HepG2 (cell line): ENCODE results near the gene ZDHHC14.

Experiments
- JUNB ChIP-seq: sonication (generic); formaldehyde crosslinking; IDR thresholded peaks from 2 replicates; pipeline ENCODE4 v1.8.0; 2022; ENCODE audit warnings: missing genetic modification reagents, mild to moderate bottlenecking, borderline replicate concordance
- KDM5A ChIP-seq: fragments of 200-600 bp; sonication (generic); IDR thresholded peaks from 2 replicates; pipeline ENCODE4 v1.7.0; 2018; ENCODE audit warnings: antibody characterized with exemption, mild to moderate bottlenecking, low read length, borderline replicate concordance
- MLLT10 ChIP-seq: sonication (generic); formaldehyde crosslinking; IDR thresholded peaks from 2 replicates; pipeline ENCODE4 v1.4.0; 2020; ENCODE audit warnings: missing genetic modification reagents
- NCOR1 ChIP-seq: fragments of 200-600 bp; sonication (generic); IDR thresholded peaks from 2 replicates; pipeline ENCODE4 v1.7.0; 2017; ENCODE audit warnings: antibody characterized with exemption, low read length, borderline replicate concordance
- TF ChIP-seq, protein P1 (sequence below): sonication (generic); formaldehyde crosslinking; IDR thresholded peaks from 2 replicates; pipeline ENCODE4 v1.5.0; 2020; ENCODE audit warnings: mild to moderate bottlenecking, missing genetic modification reagents, moderate library complexity
- TF ChIP-seq, protein P2 (sequence below): sonication (generic); formaldehyde crosslinking; IDR thresholded peaks from 2 replicates; pipeline ENCODE4 v1.4.0; 2020; ENCODE audit warnings: missing genetic modification reagents, borderline replicate concordance
- TF ChIP-seq, protein P3 (sequence below): sonication (generic); formaldehyde crosslinking; IDR thresholded peaks from 2 replicates; pipeline ENCODE4 v1.5.0; 2020; ENCODE audit warnings: mild to moderate bottlenecking, missing genetic modification reagents
- TF ChIP-seq, protein P4 (sequence below), 2 experiments: sonication (generic) in 1 of 2; formaldehyde crosslinking in 1 of 2; IDR thresholded peaks; 2 replicates each; pipeline versions ENCODE4 v1.5.1 to v1.6.1; 2011 to 2020; ENCODE audit warnings: borderline replicate concordance in 1 of 2, low read depth in 1 of 2, low read length in 1 of 2, mild to moderate bottlenecking in 1 of 2, missing genetic modification reagents in 1 of 2, moderate library complexity in 1 of 2
- TF ChIP-seq, protein P5 (sequence below): sonication (generic); formaldehyde crosslinking; IDR thresholded peaks from 2 replicates; pipeline ENCODE4 v1.5.1; 2020; ENCODE audit warnings: mild to moderate bottlenecking, missing genetic modification reagents, moderate library complexity

DNA sequence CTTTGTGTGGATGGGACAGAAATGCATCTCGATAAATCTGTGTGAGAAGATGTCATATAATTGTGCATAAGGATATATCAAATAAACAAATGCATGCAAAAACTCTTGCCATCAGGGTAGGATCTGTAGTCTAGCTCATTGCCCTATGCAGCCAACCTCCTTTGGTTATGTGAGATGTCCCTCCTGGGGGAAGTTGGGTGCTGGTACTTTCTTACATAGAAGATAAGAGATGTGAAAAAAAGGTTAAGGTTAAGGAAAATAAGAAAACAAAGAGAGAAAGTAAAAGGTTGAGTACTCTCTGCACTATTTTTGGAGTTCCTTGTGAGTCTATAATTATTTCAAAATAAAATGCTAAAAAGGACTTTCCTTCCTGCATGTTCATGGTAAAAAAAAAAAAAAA, 30.4 kb downstream of the ZDHHC14 start:
- TF ChIP-seq KDM5A (no peak), MLLT10 (no peak), JUNB (no peak), NCOR1 (no peak)
- TF ChIP-seq, protein P1, sequence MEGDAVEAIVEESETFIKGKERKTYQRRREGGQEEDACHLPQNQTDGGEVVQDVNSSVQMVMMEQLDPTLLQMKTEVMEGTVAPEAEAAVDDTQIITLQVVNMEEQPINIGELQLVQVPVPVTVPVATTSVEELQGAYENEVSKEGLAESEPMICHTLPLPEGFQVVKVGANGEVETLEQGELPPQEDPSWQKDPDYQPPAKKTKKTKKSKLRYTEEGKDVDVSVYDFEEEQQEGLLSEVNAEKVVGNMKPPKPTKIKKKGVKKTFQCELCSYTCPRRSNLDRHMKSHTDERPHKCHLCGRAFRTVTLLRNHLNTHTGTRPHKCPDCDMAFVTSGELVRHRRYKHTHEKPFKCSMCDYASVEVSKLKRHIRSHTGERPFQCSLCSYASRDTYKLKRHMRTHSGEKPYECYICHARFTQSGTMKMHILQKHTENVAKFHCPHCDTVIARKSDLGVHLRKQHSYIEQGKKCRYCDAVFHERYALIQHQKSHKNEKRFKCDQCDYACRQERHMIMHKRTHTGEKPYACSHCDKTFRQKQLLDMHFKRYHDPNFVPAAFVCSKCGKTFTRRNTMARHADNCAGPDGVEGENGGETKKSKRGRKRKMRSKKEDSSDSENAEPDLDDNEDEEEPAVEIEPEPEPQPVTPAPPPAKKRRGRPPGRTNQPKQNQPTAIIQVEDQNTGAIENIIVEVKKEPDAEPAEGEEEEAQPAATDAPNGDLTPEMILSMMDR, result no peak
- TF ChIP-seq, protein P2, sequence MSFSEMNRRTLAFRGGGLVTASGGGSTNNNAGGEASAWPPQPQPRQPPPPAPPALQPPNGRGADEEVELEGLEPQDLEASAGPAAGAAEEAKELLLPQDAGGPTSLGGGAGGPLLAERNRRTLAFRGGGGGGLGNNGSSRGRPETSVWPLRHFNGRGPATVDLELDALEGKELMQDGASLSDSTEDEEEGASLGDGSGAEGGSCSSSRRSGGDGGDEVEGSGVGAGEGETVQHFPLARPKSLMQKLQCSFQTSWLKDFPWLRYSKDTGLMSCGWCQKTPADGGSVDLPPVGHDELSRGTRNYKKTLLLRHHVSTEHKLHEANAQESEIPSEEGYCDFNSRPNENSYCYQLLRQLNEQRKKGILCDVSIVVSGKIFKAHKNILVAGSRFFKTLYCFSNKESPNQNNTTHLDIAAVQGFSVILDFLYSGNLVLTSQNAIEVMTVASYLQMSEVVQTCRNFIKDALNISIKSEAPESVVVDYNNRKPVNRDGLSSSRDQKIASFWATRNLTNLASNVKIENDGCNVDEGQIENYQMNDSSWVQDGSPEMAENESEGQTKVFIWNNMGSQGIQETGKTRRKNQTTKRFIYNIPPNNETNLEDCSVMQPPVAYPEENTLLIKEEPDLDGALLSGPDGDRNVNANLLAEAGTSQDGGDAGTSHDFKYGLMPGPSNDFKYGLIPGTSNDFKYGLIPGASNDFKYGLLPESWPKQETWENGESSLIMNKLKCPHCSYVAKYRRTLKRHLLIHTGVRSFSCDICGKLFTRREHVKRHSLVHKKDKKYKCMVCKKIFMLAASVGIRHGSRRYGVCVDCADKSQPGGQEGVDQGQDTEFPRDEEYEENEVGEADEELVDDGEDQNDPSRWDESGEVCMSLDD (CRISPR knock-in tag), result no peak
- TF ChIP-seq, protein P3, sequence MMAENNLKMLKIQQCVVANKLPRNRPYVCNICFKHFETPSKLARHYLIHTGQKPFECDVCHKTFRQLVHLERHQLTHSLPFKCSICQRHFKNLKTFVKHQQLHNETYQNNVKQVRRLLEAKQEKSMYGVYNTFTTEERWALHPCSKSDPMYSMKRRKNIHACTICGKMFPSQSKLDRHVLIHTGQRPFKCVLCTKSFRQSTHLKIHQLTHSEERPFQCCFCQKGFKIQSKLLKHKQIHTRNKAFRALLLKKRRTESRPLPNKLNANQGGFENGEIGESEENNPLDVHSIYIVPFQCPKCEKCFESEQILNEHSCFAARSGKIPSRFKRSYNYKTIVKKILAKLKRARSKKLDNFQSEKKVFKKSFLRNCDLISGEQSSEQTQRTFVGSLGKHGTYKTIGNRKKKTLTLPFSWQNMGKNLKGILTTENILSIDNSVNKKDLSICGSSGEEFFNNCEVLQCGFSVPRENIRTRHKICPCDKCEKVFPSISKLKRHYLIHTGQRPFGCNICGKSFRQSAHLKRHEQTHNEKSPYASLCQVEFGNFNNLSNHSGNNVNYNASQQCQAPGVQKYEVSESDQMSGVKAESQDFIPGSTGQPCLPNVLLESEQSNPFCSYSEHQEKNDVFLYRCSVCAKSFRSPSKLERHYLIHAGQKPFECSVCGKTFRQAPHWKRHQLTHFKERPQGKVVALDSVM (CRISPR knock-in tag), result no peak
- TF ChIP-seq, protein P4, sequence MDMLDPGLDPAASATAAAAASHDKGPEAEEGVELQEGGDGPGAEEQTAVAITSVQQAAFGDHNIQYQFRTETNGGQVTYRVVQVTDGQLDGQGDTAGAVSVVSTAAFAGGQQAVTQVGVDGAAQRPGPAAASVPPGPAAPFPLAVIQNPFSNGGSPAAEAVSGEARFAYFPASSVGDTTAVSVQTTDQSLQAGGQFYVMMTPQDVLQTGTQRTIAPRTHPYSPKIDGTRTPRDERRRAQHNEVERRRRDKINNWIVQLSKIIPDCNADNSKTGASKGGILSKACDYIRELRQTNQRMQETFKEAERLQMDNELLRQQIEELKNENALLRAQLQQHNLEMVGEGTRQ (IDR thresholded peaks at IDR 0.05; ENCODE audit: low read depth, low read length), result no peak
- TF ChIP-seq, protein P4 (CRISPR knock-in tag; IDR thresholded peaks at IDR 0.05; ENCODE audit: borderline replicate concordance), result no peak
- TF ChIP-seq, protein P5, sequence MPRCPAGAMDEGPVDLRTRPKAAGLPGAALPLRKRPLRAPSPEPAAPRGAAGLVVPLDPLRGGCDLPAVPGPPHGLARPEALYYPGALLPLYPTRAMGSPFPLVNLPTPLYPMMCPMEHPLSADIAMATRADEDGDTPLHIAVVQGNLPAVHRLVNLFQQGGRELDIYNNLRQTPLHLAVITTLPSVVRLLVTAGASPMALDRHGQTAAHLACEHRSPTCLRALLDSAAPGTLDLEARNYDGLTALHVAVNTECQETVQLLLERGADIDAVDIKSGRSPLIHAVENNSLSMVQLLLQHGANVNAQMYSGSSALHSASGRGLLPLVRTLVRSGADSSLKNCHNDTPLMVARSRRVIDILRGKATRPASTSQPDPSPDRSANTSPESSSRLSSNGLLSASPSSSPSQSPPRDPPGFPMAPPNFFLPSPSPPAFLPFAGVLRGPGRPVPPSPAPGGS (CRISPR knock-in tag), result no peak
